D721Med (cell line): ENCODE data around the gene TMEM271.

ENCODE experiments used
- DNase-seq: peaks from one replicate; pipeline ENCODE4 v3.0.0; 2011; ENCODE audit warnings: low spot score; ENCODE audit not compliant: insufficient read length
- FAIRE-seq: peaks from 2 replicates; lab custom pipeline; 2011; peaks lifted over from hg19 to GRCh38; lab: Jason Lieb, UNC
- CTCF ChIP-seq: IDR thresholded peaks from 2 replicates; pipeline ENCODE4 v1.5.1; 2012; ENCODE audit warnings: mild to moderate bottlenecking, control low read depth; ENCODE audit not compliant: insufficient read depth; ENCODE audit errors: missing control alignments

TMEM271 gene

GRCh38 chr4:571838-572572, 4.1 kb downstream of the TMEM271 start:
- DNase-seq = no peak

GRCh38 chr4:570754-571153, 5.3 kb downstream of the TMEM271 start:
- no peak for TF ChIP-seq CTCF
- FAIRE-seq = no peak

More at GRCh38 chr4:571838-572572, 4.1 kb downstream of the TMEM271 start:
- FAIRE-seq = no peak
- TF ChIP-seq CTCF = no peak

GRCh38 chr4:569958-570667, 6.0 kb downstream of the TMEM271 start:
- DNase-seq (no peak), FAIRE-seq (no peak)

More at GRCh38 chr4:570754-571153, 5.3 kb downstream of the TMEM271 start:
- DNase-seq = no peak

GRCh38 chr4:568962-569361, 7.1 kb downstream of the TMEM271 start:
- DNase-seq = no peak
- no peak for TF ChIP-seq CTCF
- no peak for FAIRE-seq

More at GRCh38 chr4:569958-570667, 6.0 kb downstream of the TMEM271 start:
- no peak for TF ChIP-seq CTCF

- DNase-seq = no peak
- TF ChIP-seq CTCF = no peak
- FAIRE-seq = no peak
These were observed 7.8 kb downstream of the TMEM271 start for GRCh38 chr4:568351-568652.

GRCh38 chr4:567457-568350, 8.4 kb downstream of the TMEM271 start:
- no peak for TF ChIP-seq CTCF
- no peak for DNase-seq
- no peak for FAIRE-seq
